GM19193 (cell line): ENCODE measurements around the gene TMEM35B.

ENCODE experiments used
- POLR2A ChIP-seq: IDR thresholded peaks from 4 replicates; pipeline ENCODE4 v1.6.1; 2011; ENCODE audit not compliant: insufficient read depth, insufficient read length; ENCODE audit errors: extremely low read depth

The TMEM35B gene

GRCh38 chr1:34982820-34983376 is 2.2 kb downstream of the TMEM35B start:
- no peak for TF ChIP-seq POLR2A

DNA sequence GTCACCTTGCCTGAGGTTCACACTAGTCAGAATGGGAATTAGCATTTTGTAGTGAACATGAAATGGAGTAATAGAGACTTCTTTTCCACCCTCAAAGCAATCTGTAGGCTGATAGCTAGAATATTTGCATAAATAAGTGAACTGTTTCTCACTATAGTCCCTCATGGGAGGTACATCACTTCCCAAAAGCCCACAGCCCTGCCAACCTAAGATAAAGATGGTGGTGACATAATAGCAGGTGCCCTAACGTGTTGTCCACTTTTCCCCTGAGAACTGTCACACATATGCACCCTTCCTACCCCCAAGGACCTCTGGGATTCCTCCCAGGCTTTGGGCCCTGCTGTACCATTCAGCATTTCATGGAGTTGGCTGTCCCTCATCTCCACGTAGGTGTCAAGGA is 4.4 kb downstream of the TMEM35B start:
- no peak for TF ChIP-seq POLR2A

GRCh38 chr1:34978921-34979320 is 6.2 kb downstream of the TMEM35B start:
- TF ChIP-seq POLR2A, result no peak

GRCh38 chr1:34977858-34978257 is 7.3 kb downstream of the TMEM35B start:
- TF ChIP-seq POLR2A, result no peak

DNA sequence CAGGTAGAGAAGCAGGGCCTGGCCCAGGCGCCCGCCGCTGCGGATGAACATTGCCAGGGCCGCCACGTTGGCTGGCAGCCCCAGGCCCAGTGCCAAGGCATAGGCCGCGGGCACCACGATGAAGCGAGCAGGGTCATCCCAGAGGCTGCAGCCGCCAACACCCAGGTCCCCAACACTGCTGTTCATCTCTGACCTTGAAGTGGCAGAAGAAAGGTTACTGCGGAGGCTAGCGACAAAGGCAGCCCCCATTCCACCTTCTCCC is 8.0 kb downstream of the TMEM35B start:
- no peak for TF ChIP-seq POLR2A

DNA sequence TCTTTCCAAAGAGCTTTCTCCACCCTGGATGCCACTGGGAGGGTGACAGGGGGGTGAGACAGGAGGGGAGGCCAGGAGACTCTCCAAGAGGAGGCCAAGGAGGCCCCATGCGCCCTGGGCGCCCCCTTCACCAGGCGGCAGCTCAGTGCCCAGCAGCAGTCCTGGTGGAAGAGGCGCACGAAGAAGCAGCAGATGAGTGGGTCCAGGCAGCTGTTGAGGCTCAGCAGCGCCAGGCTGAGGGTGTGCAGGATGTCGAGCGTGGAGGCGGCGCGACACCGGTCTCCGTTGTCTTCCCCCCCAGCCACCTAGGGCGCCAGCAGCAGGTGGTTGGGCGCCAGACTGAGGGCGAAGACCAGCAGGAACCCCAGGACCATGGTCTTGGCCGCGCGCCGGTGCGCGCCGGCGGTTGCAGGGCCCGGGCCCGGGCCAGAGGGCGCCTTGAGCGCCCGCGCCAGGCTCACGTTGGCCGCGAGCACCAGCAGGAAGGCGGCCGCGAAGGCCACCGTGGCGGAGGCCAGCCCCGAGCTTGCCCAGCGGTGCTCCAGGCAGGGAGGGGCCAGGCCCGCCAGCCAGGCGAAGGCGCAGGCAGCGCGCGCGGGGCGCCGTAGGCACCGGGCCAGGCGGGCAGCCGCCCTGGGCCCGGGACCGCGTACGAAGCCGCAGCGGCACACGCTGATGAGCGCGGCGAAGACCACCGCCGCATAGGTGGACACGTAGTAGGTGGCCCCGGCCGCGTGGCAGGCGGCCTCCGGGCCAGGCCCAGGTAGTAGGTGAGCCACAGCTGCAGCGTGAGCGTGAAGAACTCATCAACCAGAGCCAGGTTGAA is 8.6 kb downstream of the TMEM35B start:
- no peak for TF ChIP-seq POLR2A

DNA sequence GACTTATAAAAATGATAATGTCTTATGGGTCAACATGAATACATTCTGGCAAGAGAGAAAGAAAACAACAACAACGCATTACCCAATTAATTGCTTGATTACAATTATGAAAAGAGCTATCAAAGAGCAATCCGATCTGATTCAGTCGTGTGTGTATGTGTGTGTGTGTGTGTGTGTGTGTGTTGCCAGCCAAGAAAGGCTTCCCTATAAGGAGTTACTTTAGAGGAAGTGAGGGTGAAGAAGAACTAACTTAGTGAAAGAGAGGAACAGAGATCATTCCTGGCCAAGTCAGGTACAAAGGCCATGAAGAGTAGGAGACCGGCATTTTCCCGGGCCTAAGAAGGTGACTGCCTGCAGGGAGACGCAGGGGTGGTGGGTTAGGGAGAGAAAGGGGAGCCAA is 9.4 kb downstream of the TMEM35B start:
- no peak for TF ChIP-seq POLR2A

DNA sequence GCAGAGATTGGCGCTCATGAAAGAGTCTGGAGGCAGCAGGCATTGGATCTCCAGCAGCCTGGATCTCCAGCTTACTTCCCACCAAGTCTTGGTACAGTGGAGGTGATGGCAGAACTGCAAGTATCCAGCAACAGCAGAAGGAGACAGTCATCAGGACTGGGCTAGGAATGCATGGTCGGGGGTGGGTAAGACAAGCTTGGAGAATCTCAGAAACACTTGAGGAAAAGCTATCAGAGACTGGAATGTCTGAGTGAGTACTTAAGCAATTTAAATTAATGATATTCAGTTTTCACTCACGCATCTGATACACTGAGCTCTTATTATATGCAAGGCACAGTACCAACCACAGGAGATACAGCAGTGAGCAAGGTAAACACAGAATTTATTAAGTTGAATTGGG is 9.8 kb downstream of the TMEM35B start:
- no peak for TF ChIP-seq POLR2A

DNA sequence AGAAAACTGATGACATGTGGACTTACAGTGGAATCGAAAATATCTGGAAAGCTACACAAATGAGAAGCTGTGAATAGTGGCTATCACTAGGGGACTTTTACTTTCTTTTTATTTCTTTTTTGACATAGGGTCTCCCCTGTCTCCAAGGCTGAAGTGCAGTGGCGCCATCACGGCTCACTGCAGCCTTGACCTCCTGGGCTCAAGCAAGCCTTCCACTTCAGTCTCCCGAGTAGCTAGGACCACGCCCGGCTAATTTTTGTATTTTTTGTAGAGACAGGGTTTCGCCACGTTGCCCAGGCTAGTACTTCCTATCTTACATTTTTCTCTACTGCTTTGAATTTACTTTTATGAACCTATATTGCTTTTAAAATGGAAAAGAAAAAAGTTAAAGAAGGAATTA is 10.5 kb downstream of the TMEM35B start:
- TF ChIP-seq POLR2A, result no peak

DNA sequence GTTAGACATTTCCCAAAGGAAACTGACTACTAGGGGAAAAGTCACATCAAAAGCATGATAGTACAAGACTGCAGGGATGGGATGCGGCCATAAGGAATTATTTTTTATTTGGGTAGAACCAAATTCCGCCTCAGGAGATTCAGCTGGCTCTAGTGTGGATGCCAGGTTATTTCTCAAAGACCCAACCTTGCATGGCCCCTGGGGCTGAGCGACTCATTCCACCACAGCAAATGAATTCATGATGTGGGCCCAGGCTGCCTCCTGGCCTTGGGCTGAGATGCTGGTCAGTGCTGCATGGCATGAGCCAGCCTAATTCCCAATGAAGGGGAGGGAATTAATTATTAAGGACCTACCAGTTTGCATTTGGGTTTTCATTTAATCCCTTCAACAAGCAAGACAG is 11.8 kb downstream of the TMEM35B start:
- no peak for TF ChIP-seq POLR2A

- TF ChIP-seq POLR2A, result no peak
These were observed 14.3 kb downstream of the TMEM35B start for GRCh38 chr1:34970829-34971228.

DNA sequence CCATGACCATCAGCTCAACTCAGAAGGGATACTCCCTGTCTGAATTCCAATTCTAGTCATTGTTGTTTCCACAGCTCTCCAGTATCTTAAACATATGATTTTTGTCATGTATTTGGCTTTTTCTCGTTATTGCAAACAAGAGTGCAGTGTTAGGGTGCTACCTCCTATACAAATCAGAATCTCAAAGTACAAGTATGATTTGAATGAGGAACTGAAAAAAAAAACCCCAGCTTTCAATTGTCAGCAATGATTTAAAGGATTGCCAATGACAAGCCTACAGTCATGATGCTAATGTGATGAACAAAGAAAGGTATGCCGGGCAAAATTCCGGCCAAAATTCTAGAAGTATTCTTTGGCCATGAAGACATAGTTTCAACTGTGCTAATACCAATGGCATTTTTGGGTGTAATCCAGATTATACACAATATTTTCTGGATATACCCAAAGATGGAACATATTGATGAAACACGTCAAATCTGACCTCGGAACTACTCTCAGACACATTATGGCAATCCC is 14.9 kb downstream of the TMEM35B start:
- TF ChIP-seq POLR2A, result no peak

GRCh38 chr1:34965597-34965996 is 19.6 kb downstream of the TMEM35B start:
- no peak for TF ChIP-seq POLR2A

GRCh38 chr1:34950428-34950827 is 34.7 kb downstream of the TMEM35B start:
- no peak for TF ChIP-seq POLR2A

GRCh38 chr1:34946211-34946610 is 38.9 kb downstream of the TMEM35B start:
- no peak for TF ChIP-seq POLR2A
